HG02973 (cell line): ENCODE data around the gene SLC6A6.

Source experiments
- ATAC-seq: cut with Tn5 transposase; IDR thresholded peaks from one replicate; pipeline ENCODE4 v1.9.1; 2021; ENCODE audit warnings: moderate library complexity; ENCODE audit not compliant: unreplicated experiment

Gene SLC6A6

DNA sequence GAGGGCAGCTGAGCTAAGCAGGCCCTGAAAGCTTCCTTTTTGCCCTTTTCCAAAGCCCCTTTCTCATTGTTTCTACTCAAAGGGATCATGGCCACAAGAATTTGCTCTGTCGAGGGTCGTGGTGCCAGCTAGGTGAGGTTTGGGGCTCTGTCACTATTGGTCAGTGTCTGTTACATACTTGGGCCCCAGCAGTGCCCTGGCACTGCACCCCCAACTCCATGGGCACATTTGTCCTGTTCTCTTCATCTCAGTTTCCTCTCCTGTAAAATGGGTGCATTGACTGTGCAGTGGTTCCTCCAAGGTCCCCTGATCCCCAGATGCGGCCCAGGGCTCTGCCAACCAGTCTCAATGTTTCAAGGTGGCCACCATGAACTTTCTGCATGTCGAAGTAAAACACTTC, 62.1 kb downstream of the SLC6A6 start:
- no peak for ATAC-seq

DNA sequence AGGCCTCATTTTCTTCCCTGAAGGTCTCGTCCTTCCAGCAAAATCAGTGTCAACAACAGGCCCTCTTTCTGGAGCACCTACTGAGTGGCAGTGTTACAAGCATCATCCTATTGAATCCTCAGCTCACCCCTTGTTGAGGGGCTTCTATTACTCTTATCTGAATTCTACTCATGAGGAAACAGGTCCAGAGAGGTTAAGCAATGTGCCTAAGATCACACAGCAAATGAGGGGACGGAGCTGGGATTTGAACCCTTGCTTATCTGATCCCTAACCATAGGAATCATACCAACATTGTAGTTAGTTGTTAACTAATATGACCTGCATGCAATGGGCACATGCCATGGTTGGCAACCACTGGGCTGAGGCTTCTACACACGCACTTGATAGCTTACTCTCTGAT, 63.0 kb downstream of the SLC6A6 start:
- no peak for ATAC-seq

DNA sequence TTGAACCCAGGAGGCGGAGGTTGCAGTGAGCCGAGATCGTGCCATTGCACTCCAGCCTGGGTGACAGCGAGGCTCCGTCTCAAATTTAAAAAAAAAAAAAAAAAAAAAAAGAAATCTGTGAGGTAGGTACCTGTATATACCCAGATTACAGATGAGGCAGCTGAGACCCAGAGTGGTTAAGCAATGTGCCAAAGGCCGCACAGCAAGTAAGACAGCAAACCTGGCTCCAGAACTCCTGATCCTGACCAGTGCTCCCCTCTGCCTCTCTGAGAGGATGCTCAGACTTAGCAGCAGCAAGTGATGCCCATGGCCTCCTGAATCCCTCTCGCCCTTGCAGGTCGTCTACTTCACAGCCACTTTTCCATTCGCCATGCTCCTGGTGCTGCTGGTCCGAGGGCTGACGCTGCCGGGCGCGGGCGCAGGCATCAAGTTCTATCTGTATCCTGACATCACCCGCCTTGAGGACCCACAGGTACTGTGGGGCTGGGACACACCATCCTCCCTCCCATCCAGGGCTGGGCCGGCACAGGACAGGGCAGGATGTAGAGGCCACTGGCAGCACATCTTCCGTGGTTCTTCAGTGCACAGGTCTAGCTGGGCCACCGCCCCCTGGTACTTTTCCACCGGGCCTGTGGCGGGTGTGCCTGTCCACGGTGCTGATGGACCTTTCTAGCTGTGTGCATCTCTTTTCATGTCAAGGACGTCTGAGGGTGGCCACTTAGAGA, 63.9 kb downstream of the SLC6A6 start:
- ATAC-seq = no peak

DNA sequence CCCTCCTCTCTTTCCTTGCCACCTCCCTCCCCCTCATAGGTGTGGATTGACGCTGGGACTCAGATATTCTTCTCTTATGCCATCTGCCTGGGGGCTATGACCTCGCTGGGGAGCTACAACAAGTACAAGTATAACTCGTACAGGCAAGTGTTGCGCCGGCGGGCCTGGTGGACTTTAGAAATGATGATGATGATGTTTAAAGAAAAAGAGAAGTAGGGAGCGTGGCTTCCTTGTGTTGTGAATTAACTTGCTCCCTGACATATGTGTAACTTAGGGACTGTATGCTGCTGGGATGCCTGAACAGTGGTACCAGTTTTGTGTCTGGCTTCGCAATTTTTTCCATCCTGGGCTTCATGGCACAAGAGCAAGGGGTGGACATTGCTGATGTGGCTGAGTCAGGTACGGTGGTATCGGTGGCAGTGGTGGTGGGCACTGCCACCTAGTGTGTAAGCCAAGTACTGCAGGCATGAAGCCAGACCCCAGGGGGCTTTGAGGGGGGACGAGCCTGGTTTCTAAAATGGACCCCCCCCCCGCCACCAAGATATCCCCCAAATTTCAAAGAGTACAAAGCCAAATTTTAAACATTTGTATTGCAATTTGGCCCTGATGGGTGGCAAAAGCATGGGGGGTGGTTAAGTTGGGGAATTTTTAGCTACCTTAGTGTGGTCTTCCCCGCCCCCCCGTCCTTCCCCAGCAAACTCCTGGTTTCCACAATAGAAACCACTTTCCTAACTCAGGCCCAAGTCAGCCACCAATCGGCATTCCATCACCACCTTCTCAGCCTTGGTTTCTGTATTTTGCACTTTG, 65.6 kb downstream of the SLC6A6 start:
- no peak for ATAC-seq

DNA sequence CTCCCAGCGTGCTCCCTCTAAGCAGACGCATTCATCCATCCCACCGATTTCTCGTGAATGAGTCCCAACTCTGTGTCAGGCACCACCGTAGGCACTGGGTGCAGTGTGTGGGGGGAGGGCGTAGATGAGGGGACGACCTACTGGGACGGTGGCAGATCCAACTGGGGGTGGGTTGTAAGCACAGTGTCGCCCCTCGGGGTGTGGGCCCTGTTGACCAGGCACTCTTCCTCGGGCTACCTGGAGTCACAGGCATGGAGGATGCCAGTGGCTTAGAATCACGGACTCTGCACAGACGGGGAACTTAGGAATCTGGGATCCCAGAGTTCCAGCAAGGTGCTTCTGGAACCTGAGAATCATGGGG, 66.2 kb downstream of the SLC6A6 start:
- ATAC-seq = no peak

DNA sequence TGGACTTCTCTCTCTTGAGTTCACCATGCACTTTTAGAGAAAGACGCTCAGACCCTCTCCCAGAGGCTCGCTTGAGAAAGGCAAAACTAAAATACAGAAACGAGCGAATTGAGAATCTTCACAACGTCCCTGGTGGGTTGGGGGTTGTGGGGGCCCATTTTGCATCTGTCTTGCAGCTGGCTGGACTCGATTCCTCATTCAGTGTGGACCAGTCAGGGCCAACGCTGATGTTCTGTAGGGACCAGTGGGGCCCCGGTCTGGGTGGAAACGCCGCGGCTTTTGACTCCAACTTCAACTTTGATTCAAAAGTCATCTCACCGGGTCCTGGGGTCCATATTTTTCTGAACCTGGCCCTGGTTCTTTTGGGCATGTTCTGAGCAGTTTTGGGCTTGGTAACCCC, 68.1 kb downstream of the SLC6A6 start:
- ATAC-seq = no peak

DNA sequence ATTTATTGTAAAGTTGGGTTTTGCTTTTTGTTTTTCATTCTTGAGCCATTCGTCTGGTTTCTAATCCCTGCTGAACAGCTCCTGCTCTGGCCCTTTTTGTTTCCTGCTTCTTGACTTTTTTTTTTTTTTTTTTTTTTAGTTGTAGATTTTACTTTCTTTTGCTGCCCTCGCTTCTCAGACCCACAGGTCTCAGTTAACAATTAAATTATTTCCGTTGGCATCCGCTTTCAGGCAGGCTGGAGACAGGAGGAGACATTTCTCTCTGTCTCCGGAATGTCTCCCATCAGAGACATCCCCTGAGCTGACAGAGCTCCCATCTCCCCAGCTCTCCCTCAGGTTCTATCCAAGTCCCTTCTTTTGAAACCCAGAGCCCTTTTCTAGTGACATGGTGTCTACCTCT, 68.6 kb downstream of the SLC6A6 start:
- ATAC-seq = no peak

DNA sequence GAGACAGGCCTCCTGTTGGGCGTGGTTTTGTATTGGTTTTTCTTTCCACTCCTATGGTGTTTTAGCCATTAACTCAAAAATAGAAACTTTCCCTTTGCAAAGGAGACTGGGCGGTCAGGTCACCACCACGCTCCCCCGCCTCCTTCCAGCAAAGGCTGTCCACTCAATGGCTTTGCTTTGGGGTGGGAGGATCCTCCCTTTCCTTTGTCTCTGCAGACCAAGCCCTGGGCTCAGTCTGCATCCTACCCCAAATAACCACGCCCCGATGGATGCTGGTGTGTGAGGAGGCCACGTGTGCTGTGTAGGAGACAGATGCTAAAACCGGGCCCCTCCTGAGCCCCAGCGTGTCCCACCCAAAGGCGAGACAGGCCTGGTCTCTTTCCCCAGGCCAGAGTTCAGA, 69.3 kb downstream of the SLC6A6 start:
- ATAC-seq = no peak

DNA sequence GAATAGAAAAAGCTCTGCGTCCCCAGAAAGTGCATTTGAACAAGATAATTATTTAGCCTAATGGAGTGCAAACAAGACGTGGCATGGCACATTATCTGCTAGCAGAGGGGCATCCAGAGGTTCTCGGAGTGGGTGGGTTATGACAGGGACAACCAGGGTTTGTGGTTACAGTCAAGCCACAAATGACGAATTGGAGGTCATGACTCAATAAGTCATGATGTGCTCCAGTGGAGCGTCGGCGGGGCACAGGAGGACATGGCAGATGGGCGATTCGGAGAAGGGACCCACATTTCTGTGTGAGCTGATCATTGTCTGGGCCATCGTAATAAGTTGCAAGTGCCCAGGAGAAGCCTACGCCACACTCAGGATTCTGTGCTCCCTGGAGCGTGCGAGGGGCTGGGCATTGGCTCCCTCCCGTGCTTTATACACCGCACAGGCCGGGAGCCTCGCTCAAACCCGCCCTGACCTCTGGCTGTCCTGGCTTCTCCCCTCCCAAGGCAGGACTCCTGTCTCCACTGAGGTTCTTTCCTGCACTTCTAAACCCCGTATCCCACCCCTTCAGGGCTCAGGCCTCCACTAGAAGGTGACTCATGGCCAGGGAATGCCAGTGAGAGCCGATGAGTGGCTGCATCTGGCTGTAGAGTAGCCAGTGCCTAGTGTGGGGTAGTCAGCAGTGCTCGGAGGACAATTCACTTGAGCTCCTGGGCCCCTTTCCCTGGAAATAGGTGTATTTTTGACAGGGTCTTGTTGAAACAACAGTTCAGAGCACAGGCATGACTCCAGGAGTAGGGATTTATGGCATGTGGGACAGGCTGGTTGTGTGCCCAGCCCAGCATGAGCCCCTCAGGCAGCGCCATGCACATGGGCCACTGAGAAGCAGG, 70.3 kb downstream of the SLC6A6 start:
- no peak for ATAC-seq

DNA sequence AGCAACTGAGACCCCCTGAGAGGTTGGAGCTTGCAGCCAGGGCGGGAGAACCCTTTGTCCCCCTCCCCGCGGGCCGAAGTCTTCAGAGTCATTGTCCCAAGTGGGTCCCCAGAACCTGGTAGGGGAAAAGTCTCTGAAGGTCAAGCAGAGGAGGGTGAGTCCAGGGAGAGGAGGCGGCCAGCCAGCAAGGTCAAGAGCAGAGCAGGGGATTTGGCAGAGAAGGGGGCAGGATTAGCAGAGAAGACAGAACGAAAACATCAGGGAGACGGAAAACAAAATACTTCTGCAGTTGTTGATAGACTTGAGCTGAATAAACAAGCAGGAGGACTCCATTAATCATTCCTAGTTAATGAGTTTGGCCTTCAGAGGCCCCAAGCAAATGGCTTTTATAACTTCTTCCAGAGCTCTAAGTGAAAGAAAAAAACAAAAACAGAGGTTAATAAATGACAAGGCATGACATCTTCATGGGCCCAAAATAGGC, 71.0 kb downstream of the SLC6A6 start:
- ATAC-seq = no peak

DNA sequence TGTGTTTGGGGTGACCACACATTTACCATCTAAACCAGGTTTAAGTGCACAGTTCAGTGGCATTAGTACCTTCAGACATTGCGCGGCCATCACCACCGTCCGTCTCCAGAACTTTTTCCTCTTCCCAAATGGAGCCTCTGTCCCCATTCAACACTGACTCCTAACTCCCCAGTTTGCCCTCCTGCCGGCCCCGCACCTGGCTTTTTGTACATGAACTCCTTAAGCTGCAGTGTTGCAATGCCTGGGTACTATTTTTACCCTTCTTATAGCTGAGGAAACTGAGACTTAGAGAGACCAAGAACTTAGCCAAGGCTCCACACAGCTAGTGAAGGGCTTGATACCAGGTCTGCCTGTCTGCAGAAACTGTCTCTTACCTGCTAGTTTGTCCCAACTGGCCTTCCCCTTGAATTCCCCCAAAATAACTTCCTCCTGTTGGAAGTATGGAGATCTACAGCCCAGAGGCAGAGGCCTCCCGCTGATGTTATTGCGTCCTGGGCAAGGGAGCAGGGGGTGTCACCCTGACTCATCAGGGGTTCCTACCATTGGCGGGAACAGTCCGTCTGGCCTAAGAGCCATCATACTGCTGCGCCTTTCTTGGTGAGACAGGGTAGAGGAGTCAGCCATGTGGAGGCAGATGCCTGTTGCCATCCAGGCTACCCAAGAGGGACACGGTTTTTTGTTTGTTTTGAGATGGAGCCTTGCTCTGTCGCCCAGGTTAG, 72.1 kb downstream of the SLC6A6 start:
- no peak for ATAC-seq

DNA sequence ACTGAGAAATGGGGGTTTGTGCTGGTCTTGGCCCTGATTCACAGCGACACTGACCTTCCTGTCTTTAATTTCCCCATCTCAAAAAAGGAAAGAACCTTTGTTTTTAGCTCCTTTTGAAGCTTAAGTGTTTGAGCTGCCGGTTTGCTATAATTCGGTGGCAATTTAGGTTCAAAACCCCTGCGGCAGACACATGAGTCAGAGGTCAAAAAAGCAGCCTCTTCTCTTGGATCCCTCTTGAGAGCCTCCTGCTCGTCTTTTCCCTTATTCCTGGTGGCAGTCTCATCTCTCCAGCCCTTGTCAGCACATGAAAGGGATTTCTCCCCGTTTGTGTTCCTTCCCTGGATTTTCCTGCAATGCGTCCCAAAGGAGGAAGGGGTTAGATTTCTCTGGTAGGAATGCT, 73.2 kb downstream of the SLC6A6 start:
- ATAC-seq = no peak

DNA sequence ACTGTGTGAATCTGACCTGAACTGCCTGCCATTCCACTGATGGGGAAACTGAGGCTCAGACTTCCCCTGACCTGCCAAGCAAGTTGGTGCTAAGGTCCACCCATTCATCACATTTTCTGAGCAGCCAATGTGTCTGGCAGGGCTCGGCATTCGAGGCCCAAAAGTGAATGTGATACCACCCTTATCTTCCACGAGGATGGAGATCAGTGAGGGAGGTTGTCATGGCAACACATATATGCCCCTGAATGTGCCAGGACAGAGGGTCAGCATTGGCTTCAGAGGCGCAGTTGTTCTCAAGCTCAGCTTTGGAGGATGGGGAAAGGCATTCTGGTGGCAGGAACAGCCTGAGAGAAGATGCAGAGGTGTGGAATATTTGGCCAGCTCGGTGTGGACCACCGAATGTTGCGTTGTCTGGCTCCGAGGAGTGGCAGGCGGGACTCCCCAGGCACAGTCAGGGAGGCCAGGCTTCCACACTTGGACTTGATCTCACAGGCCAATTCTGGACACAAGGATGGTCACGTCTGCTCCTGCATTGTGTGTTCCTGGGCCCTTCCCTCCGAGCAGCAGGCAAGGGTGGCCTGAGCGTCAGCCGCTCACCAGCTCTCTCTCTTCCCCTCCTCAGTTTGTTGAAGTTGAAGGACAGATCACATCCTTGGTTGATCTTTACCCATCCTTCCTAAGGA, 74.3 kb downstream of the SLC6A6 start:
- ATAC-seq = no peak

DNA sequence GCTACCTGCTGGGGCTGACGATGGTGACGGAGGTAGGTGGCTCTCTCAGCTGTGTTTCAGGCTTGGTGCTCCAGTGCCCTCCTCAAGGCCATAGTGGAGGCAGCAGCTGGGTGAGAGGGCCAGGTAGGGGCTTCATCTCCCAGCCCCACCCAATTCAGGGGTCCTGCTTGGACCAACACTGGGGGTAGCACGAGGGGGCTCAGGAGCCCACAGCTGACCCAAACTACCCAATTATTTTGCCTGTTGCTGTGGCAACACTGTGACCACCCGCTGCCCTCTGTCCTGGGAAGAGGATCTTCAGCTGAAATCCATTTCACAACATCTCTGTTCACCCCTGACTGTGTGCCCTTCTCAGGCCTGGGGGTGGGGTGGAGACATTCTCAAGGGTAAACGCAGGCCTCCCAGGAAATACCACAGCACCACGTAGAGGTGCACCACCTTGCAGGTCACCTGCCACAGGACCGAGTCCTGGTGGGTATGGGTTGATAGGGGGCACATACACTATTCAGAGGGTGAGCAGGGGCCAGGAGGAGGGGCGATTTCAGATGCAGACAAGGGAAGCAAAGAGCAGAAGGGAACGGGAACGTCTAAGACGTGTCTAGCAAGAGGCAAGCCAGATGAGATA, 75.0 kb downstream of the SLC6A6 start:
- ATAC-seq = no peak

DNA sequence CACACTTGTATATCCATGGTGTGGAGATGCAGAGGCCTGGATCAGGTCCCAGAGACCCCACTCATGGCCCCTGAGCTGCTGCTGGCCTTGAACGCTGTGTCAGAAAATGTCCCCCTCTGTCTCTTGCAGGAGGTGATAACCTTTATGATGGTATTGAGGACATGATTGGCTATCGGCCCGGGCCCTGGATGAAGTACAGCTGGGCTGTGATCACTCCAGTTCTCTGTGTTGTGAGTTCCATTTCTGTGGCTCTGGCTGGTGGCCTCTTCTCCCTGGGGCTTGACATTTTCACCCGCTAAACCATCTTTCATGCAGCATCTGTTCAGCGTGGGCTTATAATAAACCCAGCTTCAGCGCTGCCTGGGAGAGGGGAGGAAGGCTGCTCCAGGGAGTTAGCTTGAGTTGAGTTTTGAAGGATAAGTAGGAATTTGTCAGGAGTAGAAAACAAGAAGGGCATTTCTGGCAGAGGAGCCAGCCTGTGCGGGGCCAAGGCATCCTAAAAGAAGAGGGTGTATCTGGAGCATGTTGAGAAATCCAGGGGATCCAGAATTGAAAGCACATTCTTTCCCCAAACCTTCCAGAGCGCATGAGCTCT, 76.6 kb downstream of the SLC6A6 start:
- no peak for ATAC-seq

DNA sequence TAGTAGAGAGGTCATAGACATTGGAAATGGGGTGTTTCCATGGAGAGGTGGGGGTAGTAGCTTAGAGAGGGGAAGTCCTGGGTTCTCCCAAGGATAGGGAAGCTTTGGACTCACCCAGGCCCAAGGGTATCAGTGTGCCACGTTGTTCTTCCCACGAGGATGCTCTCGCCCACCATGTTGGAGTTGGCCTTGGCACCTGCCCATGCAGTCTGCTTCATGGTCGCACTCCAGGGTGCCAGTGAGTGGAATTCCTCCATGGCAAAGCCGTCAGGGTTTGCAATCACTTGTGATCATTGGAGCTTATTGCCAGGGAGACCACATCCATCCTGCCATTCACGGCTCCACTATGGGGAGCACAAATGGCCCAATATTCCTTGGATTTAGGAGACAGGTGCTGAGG, 77.2 kb downstream of the SLC6A6 start:
- ATAC-seq = no peak

DNA sequence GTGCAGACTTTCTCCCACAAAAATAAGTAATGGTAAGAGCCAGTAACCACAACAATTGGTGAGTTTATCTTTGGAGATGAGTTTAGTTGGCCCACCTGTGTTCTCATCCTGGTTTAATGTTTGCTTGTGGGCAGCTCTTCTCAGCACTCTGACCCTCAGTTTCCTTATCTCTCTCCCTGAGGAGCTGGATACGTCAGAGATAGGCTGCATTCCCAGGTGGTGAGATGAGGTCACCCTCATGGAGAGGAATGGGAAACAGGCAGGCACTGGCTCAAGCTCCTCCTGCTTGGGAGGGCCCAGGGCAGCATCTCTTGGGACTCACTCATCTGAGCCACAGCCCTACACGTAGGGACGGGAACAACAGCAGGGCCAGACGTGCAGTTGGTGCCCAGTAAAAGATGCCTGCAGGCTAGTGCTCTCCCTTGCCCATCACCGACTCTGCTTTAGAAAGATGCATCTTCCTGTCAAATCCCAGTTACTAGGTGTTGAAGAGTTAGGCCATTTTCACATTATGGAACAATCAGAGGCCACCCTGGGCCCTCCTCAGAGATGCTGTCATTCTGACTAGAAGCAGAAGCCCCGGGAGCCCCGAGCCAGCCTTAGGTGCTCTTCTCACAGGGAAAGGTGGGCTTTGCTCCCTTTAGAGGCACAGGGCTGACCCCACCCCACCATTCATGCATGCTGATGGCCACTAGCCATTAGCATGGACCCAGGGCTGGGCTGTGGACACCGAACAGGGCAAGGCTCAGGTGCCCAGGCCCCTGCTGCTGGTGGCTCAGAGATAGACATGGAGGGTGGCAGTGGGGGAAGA, 78.0 kb downstream of the SLC6A6 start:
- no peak for ATAC-seq

DNA sequence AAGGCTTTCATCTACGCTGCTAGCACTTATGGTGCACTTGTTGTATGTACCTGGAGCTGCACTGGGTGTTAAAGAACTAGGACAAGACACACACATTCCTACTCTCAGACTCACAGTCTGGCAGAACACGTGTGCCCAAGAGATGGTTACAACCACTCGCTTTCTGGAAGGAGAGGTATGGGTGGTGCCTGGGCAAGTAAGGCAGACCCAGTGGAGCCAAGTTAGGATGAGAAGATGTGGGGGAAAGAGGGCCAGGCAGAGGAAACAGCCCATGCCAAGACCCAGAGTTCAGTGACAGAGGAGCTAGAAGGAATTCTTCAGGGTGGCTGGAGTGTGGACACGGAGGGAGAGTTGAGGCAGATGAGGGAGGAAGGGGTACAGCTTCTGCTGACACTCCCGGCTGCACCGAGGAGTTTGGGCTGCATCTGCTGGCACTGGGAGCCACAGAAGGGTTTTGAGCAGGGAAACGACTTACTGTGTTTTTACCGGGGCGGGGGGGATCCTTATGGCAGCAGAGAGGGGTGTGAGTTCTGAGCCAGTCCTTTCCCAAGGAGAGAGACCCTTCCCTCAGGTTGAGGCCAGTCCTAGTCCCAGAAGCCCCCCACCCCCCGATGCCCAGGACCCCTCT, 78.7 kb downstream of the SLC6A6 start:
- no peak for ATAC-seq
